ENCODE data around the gene TFEB. TPM values are rescaled to one million over a fixed set of nuclear protein-coding genes. Genes with fewer than 3 reads are reported as not detected.

The TFEB gene
- total RNA-seq, 1 donor from 2014 or later: 5.1 TPM

DNA sequence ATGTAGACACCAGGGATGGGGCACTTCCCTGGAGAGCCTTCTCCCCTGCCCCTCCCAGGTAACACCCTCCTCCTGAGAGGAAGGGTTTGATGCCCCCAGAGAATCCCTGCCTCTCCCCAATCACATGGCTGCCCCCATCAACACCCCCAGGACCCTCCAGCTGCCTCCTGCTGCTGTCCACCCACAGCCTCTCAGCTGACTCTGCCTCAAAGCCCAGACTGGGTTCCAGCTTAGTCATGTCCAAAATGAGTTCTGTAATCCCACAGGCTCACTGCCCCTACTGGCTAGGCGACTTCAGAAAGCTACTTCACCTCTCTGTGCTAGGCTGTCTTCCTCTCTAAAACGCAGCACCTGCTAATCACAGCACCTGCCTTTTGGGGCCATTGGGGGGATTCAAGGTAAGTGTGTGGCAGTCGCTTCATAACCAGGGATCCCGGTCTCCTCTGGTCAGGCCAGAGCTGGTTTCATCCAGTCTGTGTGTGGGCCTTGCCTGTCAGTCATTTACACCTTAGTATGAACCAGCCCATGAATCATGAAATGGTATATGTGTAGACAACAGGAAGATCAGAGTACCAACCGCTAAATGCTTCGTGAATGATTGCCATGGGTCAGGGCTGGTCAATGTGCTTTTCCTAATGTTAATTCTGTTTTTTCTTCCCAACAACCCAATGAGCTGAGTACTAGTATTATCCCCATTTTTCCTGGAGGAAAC lies 40.4 kb downstream of the TFEB start:
- Histone ChIP-seq H3K4me3 (ENCODE audit: low read depth, low read length) (no peak overlapping the region), H3K27me3 (ENCODE audit: control insufficient read depth, insufficient read depth, low read length) (no peaks in the 10 kb centered on the region), H3K36me3 (ENCODE audit: control insufficient read depth, insufficient read depth, low read length) (no peaks in the 10 kb centered on the region)
- DNase-seq (ENCODE audit: low read depth): no peak
- TF ChIP-seq CTCF (IDR thresholded peaks at IDR 0.05; ENCODE audit: insufficient read depth, low read length, poor library complexity, severe bottlenecking): no peak

DNA sequence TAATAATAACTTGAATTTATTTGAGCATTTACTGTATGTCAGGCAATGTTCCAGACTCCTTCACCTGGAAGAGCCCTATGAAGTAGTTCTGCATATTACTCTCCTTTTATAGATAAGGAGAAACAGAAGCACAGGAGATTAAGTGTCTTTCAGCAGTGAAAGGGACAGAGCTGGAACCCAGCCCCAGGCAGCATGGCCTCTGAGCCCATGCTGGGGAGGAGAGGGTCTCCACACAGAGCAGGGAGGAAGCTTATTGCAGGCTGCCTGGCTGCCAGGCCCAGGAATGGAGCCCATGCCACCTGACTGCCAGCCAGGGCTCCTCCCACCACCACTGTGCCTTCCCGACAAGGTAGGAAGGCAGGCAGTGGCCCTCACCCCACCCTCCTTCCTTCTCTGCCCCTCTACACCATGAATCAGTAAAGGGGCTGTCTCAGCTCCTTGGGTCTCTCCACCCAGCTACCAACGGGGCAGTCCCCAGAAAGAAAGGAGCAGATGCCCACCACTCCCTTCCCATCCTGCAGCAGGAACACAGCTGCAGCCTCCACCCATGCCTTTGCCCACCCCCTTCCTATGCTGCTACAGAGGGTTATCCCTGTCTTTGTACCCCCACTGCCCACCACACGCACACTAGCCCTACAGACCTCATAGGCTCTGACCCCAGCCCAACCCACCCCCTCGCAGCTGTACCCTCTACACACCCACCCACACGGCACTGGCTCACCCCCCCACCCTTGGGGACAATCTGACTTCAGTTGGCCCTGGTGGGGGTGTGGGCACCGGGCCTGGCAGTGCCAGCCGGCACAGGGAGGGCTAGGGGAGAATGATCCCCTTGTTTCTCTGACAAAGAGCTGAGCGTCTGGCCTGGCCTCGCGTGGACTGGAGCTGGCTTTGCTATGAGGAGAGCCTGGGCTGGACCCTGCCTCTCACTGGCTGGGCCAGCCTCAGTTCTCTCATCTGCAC lies 41.8 kb downstream of the TFEB start:
- H3K27me3 ChIP-seq (ENCODE audit: control insufficient read depth, insufficient read depth, low read length): no peaks in the 10 kb centered on the region
- DNase-seq (ENCODE audit: low read depth): no peak
- H3K4me3 ChIP-seq (ENCODE audit: low read depth, low read length): no peak overlapping the region
- no peaks in the 10 kb centered on the region for H3K36me3 ChIP-seq (ENCODE audit: control insufficient read depth, insufficient read depth, low read length)
- TF ChIP-seq CTCF (IDR thresholded peaks at IDR 0.05; ENCODE audit: insufficient read depth, low read length, poor library complexity, severe bottlenecking): no peak

DNA sequence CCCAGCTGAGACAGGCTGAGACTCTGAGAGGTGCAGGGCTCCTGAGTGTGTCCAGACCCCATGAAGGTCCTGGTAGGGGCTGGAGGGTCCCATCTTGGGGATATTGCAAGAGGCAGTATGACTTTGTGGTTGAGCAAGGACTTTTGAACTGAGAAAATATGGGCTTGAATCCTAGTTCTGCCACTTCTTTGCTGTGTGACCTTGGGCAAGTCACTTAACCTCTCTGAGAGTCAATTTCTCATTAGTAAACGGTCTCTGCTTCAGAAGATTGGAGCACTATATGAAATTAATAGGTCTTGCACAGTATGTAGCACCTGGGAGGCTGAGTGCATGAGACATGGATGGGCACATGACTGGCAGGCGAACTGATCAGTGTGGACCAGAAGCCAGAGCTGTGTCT lies 42.7 kb downstream of the TFEB start:
- Histone ChIP-seq H3K27me3 (ENCODE audit: control insufficient read depth, insufficient read depth, low read length) (no peaks in the 10 kb centered on the region), H3K4me3 (ENCODE audit: low read depth, low read length) (no peak overlapping the region), H3K36me3 (ENCODE audit: control insufficient read depth, insufficient read depth, low read length) (no peaks in the 10 kb centered on the region)
- no peak for DNase-seq (ENCODE audit: low read depth)
- TF ChIP-seq CTCF (IDR thresholded peaks at IDR 0.05; ENCODE audit: insufficient read depth, low read length, poor library complexity, severe bottlenecking): no peak

GRCh38 chr6:41692080-41692675 lies 43.2 kb downstream of the TFEB start:
- Histone ChIP-seq H3K4me3 (ENCODE audit: low read depth, low read length) (no peak overlapping the region), H3K36me3 (ENCODE audit: control insufficient read depth, insufficient read depth, low read length) (no peaks in the 10 kb centered on the region), H3K27me3 (ENCODE audit: control insufficient read depth, insufficient read depth, low read length) (no peaks in the 10 kb centered on the region)
- no peak for DNase-seq (ENCODE audit: low read depth)
- TF ChIP-seq CTCF (IDR thresholded peaks at IDR 0.05; ENCODE audit: insufficient read depth, low read length, poor library complexity, severe bottlenecking): no peak

DNA sequence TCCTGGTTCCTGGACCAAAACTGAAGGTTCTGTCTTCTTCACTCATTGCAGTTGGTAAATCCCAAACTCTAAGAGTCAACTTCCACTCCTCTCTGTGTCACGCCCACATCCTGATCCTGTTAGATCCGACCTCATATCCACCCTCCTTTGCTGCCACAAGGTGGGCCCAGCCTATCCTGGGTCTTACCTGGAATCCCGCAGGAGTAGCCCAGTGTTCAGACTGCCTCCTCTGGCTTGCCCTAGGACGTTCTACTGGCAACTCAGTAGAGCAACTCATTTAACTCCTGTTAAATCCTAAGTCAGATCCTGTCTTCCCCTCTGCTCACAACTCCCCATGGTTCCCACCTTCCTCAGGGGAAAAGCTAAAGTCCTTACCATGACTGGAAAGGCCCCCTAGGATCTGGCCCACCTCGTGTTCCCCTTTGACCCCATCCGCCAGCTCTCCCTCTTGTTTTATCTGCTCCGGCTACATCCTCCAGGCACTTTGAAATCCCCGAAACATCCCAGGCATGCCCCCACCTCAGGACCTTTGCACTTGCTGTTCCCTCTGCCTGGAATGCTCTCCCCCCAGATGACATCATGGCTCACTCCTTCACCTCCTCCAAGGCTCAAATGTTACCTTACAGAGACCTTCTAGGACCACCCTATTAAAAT lies 43.9 kb downstream of the TFEB start:
- DNase-seq (ENCODE audit: low read depth): no peak
- no peak for TF ChIP-seq CTCF (IDR thresholded peaks at IDR 0.05; ENCODE audit: insufficient read depth, low read length, poor library complexity, severe bottlenecking)
- Histone ChIP-seq H3K36me3 (ENCODE audit: control insufficient read depth, insufficient read depth, low read length) (no peaks in the 10 kb centered on the region), H3K27me3 (ENCODE audit: control insufficient read depth, insufficient read depth, low read length) (no peaks in the 10 kb centered on the region), H3K4me3 (ENCODE audit: low read depth, low read length) (no peak overlapping the region)

Data from kidney epithelial cell (primary cell).